Spinal cord (tissue), 10 donors: ENCODE data around the gene ENO2. TPM values are rescaled to one million over a fixed set of nuclear protein-coding genes. Genes with fewer than 3 reads are reported as not detected.
A peak's percentile ranks its signal among the peaks of the same experiment; 100 is the strongest.

Source experiments
- DNase-seq, 6 donors: peaks; one replicate each; pipeline versions ENCODE4 v3.0.0 to v3.0.0-alpha.2; 2013 to 2015; ENCODE audit warnings: low spot score in 6 of 6, low read depth in 4 of 6
- H3K27ac ChIP-seq: one replicate; pipeline ENCODE4 v1.5.1; 2013; ENCODE audit warnings: low read depth, low read length, control low read depth
- H3K27me3 ChIP-seq: one replicate; pipeline ENCODE4 v1.6.1; 2013; ENCODE audit warnings: low read length; ENCODE audit not compliant: control insufficient read depth, insufficient read depth
- H3K36me3 ChIP-seq: one replicate; pipeline ENCODE4 v1.6.1; 2013; ENCODE audit warnings: low read length; ENCODE audit not compliant: control insufficient read depth, insufficient read depth
- H3K4me1 ChIP-seq: one replicate; pipeline ENCODE4 v1.6.1; 2013; ENCODE audit warnings: low read length; ENCODE audit not compliant: control insufficient read depth, insufficient read depth
- H3K4me3 ChIP-seq: one replicate; pipeline ENCODE4 v1.5.1; 2013; ENCODE audit warnings: low read depth, low read length, control low read depth
- H3K9me3 ChIP-seq: one replicate; pipeline ENCODE4 v1.6.1; 2013; ENCODE audit warnings: low read length; ENCODE audit not compliant: control insufficient read depth, insufficient read depth
- WGBS: methylation state at CpG from one replicate; pipeline ENCODE4 v1.1.5; 2013; ENCODE audit warnings: missing lambda C conversion rate; ENCODE audit not compliant: insufficient coverage; 5-methylcytosine and 5-hydroxymethylcytosine counted together
- polyA plus RNA-seq, 2 donors: library from polyadenylated mRNA; unstranded; fragments of 120-200 nt; gene quantifications; one replicate each; pipeline ENCODE4 v1.2.1, GENCODE V29; 2013; ENCODE audit not compliant: insufficient read length in 2 of 2
- total RNA-seq, 2 donors: library from RNA; depleted of rRNA in 1 of 2; stranded (reverse); fragments of 120-200 nt in 1 of 2; fragments of >200 nt in 1 of 2; gene quantifications; one replicate each; pipeline versions ENCODE4 v1.2.3 to v1.2.4, GENCODE V29; 2013 to 2014
- donor health status: healthy.

The ENO2 gene
- total and polyA plus RNA-seq, 4 donors: 118 to 640 (median 461) TPM

- H3K36me3 ChIP-seq: peaks cover 54% of the 10 kb centered on the region
- no peak for DNase-seq
- no peak overlapping the region for H3K4me3 ChIP-seq
- no peak overlapping the region for H3K27ac ChIP-seq
- no peaks in the 10 kb centered on the region for H3K9me3 ChIP-seq
- WGBS: 82% methylated on average over 8 of the region's 9 CpGs
- peaks cover 47% of the 10 kb centered on the region for H3K4me1 ChIP-seq
- H3K27me3 ChIP-seq: no peaks in the 10 kb centered on the region
These were observed 7.9 kb downstream of the ENO2 start for GRCh38 chr12:6921996-6922946.

- H3K9me3 ChIP-seq: no peaks in the 10 kb centered on the region
- 43% methylated on average over 3 of the region's 10 CpGs for WGBS
- peaks cover 47% of the 10 kb centered on the region for H3K4me1 ChIP-seq
- H3K36me3 ChIP-seq: peaks cover 45% of the 10 kb centered on the region
- H3K27me3 ChIP-seq: no peaks in the 10 kb centered on the region
- DNase-seq: no peak
- no peak overlapping the region for H3K4me3 ChIP-seq
- no peak overlapping the region for H3K27ac ChIP-seq
These were observed 8.8 kb downstream of the ENO2 start for GRCh38 chr12:6923003-6923732.

GRCh38 chr12:6923851-6924250 is 9.5 kb downstream of the ENO2 start:
- no peak overlapping the region for H3K4me3 ChIP-seq
- DNase-seq: no peak
- H3K27ac ChIP-seq: peak overlapping the region; percentile 99
- no peaks in the 10 kb centered on the region for H3K9me3 ChIP-seq
- peaks cover 51% of the 10 kb centered on the region for H3K4me1 ChIP-seq
- no peaks in the 10 kb centered on the region for H3K27me3 ChIP-seq
- peaks cover 38% of the 10 kb centered on the region for H3K36me3 ChIP-seq
- whole genome bisulfite sequencing: 67% methylated on average over 4 of the region's 6 CpGs

- H3K27ac ChIP-seq: peak overlapping the region; percentile 99
- H3K36me3 ChIP-seq: peaks cover 29% of the 10 kb centered on the region
- no peaks in the 10 kb centered on the region for H3K9me3 ChIP-seq
- 7% methylated on average over 1 of the region's 1 CpG for WGBS
- no peaks in the 10 kb centered on the region for H3K27me3 ChIP-seq
- H3K4me3 ChIP-seq: peak overlapping the region; percentile 39
- peaks cover 63% of the 10 kb centered on the region for H3K4me1 ChIP-seq
- peak in 2 of 6 donors; percentile 68 to 83 for DNase-seq
These were observed 10.8 kb downstream of the ENO2 start for GRCh38 chr12:6925239-6925539.

GRCh38 chr12:6925540-6926279 is 11.3 kb downstream of the ENO2 start:
- H3K9me3 ChIP-seq: no peaks in the 10 kb centered on the region
- H3K27ac ChIP-seq: peak overlapping the region; percentile 99
- peaks cover 67% of the 10 kb centered on the region for H3K4me1 ChIP-seq
- WGBS: 2% methylated on average over 7 of the region's 8 CpGs
- DNase-seq: peak in 4 of 6 donors; percentile 83 to 96 (median 90)
- H3K27me3 ChIP-seq: no peaks in the 10 kb centered on the region
- H3K4me3 ChIP-seq: peak overlapping the region; percentile 46
- peaks cover 32% of the 10 kb centered on the region for H3K36me3 ChIP-seq

GRCh38 chr12:6927379-6928021 is 13.1 kb downstream of the ENO2 start, which contains the start of gene ATN1:
Gene ATN1, plus strand, starts transcription at chr12:6927959. Its CDS starts 6,043 bp downstream, at chr12:6934002.
- Histone ChIP-seq H3K4me3 (peak within 1 kb of the TSS; percentile 85), H3K4me1 (peaks cover 60% of the 10 kb centered on the region)

GRCh38 chr12:6928022-6928702 is 13.8 kb downstream of the ENO2 start:
- DNase-seq: peak in 2 of 6 donors; percentile 61 to 69
- Histone ChIP-seq H3K4me1 (peaks cover 60% of the 10 kb centered on the region), H3K27ac (peak overlapping the region; percentile 92), H3K27me3 (no peaks in the 10 kb centered on the region), H3K36me3 (peaks cover 11% of the 10 kb centered on the region), H3K9me3 (no peaks in the 10 kb centered on the region), H3K4me3 (peak overlapping the region; percentile 85)
- whole genome bisulfite sequencing: 0% methylated on average over 42 of the region's 79 CpGs

More at GRCh38 chr12:6927379-6928021, 13.1 kb downstream of the ENO2 start, which contains the start of gene ATN1:
- no peaks in the 10 kb centered on the region for H3K9me3 ChIP-seq
- DNase-seq: peak in 4 of 6 donors; percentile 66 to 97 (median 89)
- WGBS: 0% methylated on average over 36 of the region's 66 CpGs
- H3K27me3 ChIP-seq: no peaks in the 10 kb centered on the region
- peaks cover 15% of the 10 kb centered on the region for H3K36me3 ChIP-seq
- H3K27ac ChIP-seq: peak within 1 kb of the TSS; percentile 99

- H3K27ac ChIP-seq: peak overlapping the region; percentile 92
- under 1% methylated on average over 11 of the region's 19 CpGs for WGBS
These were observed 14.5 kb downstream of the ENO2 start for GRCh38 chr12:6928703-6929407.

More at GRCh38 chr12:6928703-6929407, 14.5 kb downstream of the ENO2 start:
- no peaks in the 10 kb centered on the region for H3K9me3 ChIP-seq
- DNase-seq: peak in 1 of 6 donors; percentile 25
- peaks cover 11% of the 10 kb centered on the region for H3K36me3 ChIP-seq
- H3K4me1 ChIP-seq: peaks cover 57% of the 10 kb centered on the region
- peak overlapping the region; percentile 85 for H3K4me3 ChIP-seq
- H3K27me3 ChIP-seq: no peaks in the 10 kb centered on the region
